T-helper 9 cell (primary cell): ENCODE data around the gene TXK.

Source experiments
- DNase-seq: peaks from one replicate; pipeline ENCODE4 v3.0.0-alpha.2; 2020

TXK gene

GRCh38 chr4:48133669-48134068 lies 381 bp downstream of the TXK start:
- no peak for DNase-seq

- DNase-seq, result no peak
Measured at GRCh38 chr4:48131736-48132135, 2.3 kb downstream of the TXK start.

- no peak for DNase-seq
Measured at GRCh38 chr4:48130100-48130499, 4.0 kb downstream of the TXK start.

- no peak for DNase-seq
Measured at GRCh38 chr4:48129307-48130014, 4.6 kb downstream of the TXK start.

GRCh38 chr4:48127682-48128404 lies 6.2 kb downstream of the TXK start:
- DNase-seq, result peak; percentile 43

GRCh38 chr4:48127231-48127630 lies 6.8 kb downstream of the TXK start:
- DNase-seq, result no peak

GRCh38 chr4:48126621-48127020 lies 7.4 kb downstream of the TXK start:
- no peak for DNase-seq

GRCh38 chr4:48124870-48125269 lies 9.2 kb downstream of the TXK start:
- DNase-seq, result no peak

GRCh38 chr4:48122756-48123155 lies 11.3 kb downstream of the TXK start:
- no peak for DNase-seq

- no peak for DNase-seq
Measured at GRCh38 chr4:48121180-48121579, 12.9 kb downstream of the TXK start.

GRCh38 chr4:48120132-48120531 lies 13.9 kb downstream of the TXK start:
- DNase-seq, result no peak

GRCh38 chr4:48119646-48120045 lies 14.4 kb downstream of the TXK start:
- no peak for DNase-seq

GRCh38 chr4:48118081-48118480 lies 16.0 kb downstream of the TXK start:
- DNase-seq, result no peak

GRCh38 chr4:48116582-48116981 lies 17.5 kb downstream of the TXK start:
- no peak for DNase-seq

- DNase-seq, result no peak
Measured at GRCh38 chr4:48114412-48114811, 19.6 kb downstream of the TXK start.

- no peak for DNase-seq
Measured at GRCh38 chr4:48112017-48112667, 21.9 kb downstream of the TXK start.

- no peak for DNase-seq
Measured at GRCh38 chr4:48110452-48110978, 23.5 kb downstream of the TXK start.

- DNase-seq, result no peak
Measured at GRCh38 chr4:48109413-48110263, 24.4 kb downstream of the TXK start.

- no peak for DNase-seq
Measured at GRCh38 chr4:48108309-48109073, 25.6 kb downstream of the TXK start.

GRCh38 chr4:48105230-48105629 lies 28.8 kb downstream of the TXK start:
- DNase-seq, result no peak

- DNase-seq, result no peak
Measured at GRCh38 chr4:48103483-48104139, 30.4 kb downstream of the TXK start.
